HEK293 (cell line): Measurements from ENCODE around the gene RHOBTB3.

Experiments used
- KLF9 ChIP-seq: fragments of 450-650 bp; formaldehyde crosslinking; IDR thresholded peaks from 2 replicates; pipeline ENCODE4 v1.5.1; 2016; ENCODE audit warnings: missing biosample characterization, missing genetic modification characterization, low read depth
- SALL2 ChIP-seq: fragments of 450-650 bp; formaldehyde crosslinking; IDR thresholded peaks from 2 replicates; pipeline ENCODE4 v1.5.0; 2017; ENCODE audit warnings: missing biosample characterization, mild to moderate bottlenecking, missing genetic modification characterization, borderline replicate concordance
- SP3 ChIP-seq: fragments of 450-650 bp; formaldehyde crosslinking; IDR thresholded peaks from 2 replicates; pipeline ENCODE4 v1.5.1; 2016; ENCODE audit warnings: missing biosample characterization, missing genetic modification characterization
- ZNF174 ChIP-seq: fragments of 450-650 bp; formaldehyde crosslinking; IDR thresholded peaks from 2 replicates; pipeline ENCODE4 v1.5.0; 2017; ENCODE audit warnings: missing biosample characterization, mild to moderate bottlenecking, missing genetic modification characterization
- ZNF175 ChIP-seq: fragments of 450-650 bp; formaldehyde crosslinking; IDR thresholded peaks from 2 replicates; pipeline ENCODE4 v1.5.1; 2016; ENCODE audit warnings: missing biosample characterization, missing genetic modification characterization
- ZNF37A ChIP-seq: fragments of 450-650 bp; IDR thresholded peaks from 2 replicates; pipeline ENCODE4 v1.5.1; 2018; ENCODE audit warnings: missing biosample characterization, missing genetic modification characterization
- ZNF423 ChIP-seq: fragments of 450-650 bp; formaldehyde crosslinking; IDR thresholded peaks from 2 replicates; pipeline ENCODE4 v1.5.1; 2016; ENCODE audit warnings: missing biosample characterization, missing genetic modification characterization
- ZNF629 ChIP-seq: fragments of 450-650 bp; formaldehyde crosslinking; IDR thresholded peaks from 2 replicates; pipeline ENCODE4 v1.5.1; 2017; ENCODE audit warnings: missing biosample characterization, missing genetic modification characterization
- ZSCAN30 ChIP-seq: fragments of 450-650 bp; IDR thresholded peaks from 2 replicates; pipeline ENCODE4 v1.5.1; 2018; ENCODE audit warnings: missing biosample characterization, mild to moderate bottlenecking, missing genetic modification characterization, moderate library complexity
- TF ChIP-seq, protein P1 (sequence below): fragments of 450-650 bp; formaldehyde crosslinking; IDR thresholded peaks from 2 replicates; pipeline ENCODE4 v1.5.1; 2016; ENCODE audit warnings: missing biosample characterization, missing genetic modification characterization
- TF ChIP-seq, protein P2 (sequence below): fragments of 450-650 bp; formaldehyde crosslinking; IDR thresholded peaks from 2 replicates; pipeline ENCODE4 v1.5.1; 2016; ENCODE audit warnings: missing biosample characterization, missing genetic modification characterization
- TF ChIP-seq, protein P3 (sequence below): fragments of 450-650 bp; formaldehyde crosslinking; conservative IDR thresholded peaks from 2 replicates; pipeline ENCODE4 v1.5.1; 2016; ENCODE audit warnings: low read depth, missing biosample characterization, missing genetic modification characterization
- TF ChIP-seq, protein P4 (sequence below): fragments of 450-650 bp; formaldehyde crosslinking; IDR thresholded peaks from 2 replicates; pipeline ENCODE4 v1.5.1; 2016; ENCODE audit warnings: missing biosample characterization, missing genetic modification characterization
- TF ChIP-seq, protein P5 (sequence below): fragments of 450-650 bp; formaldehyde crosslinking; IDR thresholded peaks from 2 replicates; pipeline ENCODE4 v1.5.1; 2016; ENCODE audit warnings: missing biosample characterization, missing genetic modification characterization, borderline replicate concordance

DNA sequence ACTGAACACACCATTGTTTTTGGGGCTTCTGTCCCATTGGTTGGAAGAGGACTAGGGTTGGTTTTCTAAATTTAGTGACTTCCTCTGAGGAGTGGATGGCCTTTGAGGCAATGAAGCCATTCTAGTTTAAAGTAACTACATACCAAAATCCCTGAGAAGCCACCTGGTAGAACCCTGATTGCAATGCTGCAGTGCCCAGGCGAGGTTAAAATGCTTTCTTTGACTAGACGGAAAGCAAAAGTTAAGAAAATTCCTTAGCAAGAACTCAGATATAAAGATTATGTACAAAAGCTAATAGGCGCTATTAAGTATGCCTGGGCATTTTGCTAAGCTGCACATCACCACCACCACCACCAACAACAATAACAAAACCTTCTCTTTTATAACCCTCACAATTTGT, 70.8 kb downstream of the RHOBTB3 start:
- TF ChIP-seq ZNF37A, result no peak
- TF ChIP-seq ZNF423 (tag by site-specific recombination), result no peak
- TF ChIP-seq ZNF175 (tag by site-specific recombination), result no peak
- TF ChIP-seq, protein P1, sequence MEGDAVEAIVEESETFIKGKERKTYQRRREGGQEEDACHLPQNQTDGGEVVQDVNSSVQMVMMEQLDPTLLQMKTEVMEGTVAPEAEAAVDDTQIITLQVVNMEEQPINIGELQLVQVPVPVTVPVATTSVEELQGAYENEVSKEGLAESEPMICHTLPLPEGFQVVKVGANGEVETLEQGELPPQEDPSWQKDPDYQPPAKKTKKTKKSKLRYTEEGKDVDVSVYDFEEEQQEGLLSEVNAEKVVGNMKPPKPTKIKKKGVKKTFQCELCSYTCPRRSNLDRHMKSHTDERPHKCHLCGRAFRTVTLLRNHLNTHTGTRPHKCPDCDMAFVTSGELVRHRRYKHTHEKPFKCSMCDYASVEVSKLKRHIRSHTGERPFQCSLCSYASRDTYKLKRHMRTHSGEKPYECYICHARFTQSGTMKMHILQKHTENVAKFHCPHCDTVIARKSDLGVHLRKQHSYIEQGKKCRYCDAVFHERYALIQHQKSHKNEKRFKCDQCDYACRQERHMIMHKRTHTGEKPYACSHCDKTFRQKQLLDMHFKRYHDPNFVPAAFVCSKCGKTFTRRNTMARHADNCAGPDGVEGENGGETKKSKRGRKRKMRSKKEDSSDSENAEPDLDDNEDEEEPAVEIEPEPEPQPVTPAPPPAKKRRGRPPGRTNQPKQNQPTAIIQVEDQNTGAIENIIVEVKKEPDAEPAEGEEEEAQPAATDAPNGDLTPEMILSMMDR (tag by site-specific recombination), result no peak
- no peak for TF ChIP-seq ZSCAN30
- TF ChIP-seq SP3 (tag by site-specific recombination), result no peak
- TF ChIP-seq, protein P2, sequence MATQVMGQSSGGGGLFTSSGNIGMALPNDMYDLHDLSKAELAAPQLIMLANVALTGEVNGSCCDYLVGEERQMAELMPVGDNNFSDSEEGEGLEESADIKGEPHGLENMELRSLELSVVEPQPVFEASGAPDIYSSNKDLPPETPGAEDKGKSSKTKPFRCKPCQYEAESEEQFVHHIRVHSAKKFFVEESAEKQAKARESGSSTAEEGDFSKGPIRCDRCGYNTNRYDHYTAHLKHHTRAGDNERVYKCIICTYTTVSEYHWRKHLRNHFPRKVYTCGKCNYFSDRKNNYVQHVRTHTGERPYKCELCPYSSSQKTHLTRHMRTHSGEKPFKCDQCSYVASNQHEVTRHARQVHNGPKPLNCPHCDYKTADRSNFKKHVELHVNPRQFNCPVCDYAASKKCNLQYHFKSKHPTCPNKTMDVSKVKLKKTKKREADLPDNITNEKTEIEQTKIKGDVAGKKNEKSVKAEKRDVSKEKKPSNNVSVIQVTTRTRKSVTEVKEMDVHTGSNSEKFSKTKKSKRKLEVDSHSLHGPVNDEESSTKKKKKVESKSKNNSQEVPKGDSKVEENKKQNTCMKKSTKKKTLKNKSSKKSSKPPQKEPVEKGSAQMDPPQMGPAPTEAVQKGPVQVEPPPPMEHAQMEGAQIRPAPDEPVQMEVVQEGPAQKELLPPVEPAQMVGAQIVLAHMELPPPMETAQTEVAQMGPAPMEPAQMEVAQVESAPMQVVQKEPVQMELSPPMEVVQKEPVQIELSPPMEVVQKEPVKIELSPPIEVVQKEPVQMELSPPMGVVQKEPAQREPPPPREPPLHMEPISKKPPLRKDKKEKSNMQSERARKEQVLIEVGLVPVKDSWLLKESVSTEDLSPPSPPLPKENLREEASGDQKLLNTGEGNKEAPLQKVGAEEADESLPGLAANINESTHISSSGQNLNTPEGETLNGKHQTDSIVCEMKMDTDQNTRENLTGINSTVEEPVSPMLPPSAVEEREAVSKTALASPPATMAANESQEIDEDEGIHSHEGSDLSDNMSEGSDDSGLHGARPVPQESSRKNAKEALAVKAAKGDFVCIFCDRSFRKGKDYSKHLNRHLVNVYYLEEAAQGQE (tag by site-specific recombination), result no peak
- no peak for TF ChIP-seq ZNF174 (tag by site-specific recombination)
- TF ChIP-seq SALL2 (tag by site-specific recombination), result no peak
- TF ChIP-seq, protein P3, sequence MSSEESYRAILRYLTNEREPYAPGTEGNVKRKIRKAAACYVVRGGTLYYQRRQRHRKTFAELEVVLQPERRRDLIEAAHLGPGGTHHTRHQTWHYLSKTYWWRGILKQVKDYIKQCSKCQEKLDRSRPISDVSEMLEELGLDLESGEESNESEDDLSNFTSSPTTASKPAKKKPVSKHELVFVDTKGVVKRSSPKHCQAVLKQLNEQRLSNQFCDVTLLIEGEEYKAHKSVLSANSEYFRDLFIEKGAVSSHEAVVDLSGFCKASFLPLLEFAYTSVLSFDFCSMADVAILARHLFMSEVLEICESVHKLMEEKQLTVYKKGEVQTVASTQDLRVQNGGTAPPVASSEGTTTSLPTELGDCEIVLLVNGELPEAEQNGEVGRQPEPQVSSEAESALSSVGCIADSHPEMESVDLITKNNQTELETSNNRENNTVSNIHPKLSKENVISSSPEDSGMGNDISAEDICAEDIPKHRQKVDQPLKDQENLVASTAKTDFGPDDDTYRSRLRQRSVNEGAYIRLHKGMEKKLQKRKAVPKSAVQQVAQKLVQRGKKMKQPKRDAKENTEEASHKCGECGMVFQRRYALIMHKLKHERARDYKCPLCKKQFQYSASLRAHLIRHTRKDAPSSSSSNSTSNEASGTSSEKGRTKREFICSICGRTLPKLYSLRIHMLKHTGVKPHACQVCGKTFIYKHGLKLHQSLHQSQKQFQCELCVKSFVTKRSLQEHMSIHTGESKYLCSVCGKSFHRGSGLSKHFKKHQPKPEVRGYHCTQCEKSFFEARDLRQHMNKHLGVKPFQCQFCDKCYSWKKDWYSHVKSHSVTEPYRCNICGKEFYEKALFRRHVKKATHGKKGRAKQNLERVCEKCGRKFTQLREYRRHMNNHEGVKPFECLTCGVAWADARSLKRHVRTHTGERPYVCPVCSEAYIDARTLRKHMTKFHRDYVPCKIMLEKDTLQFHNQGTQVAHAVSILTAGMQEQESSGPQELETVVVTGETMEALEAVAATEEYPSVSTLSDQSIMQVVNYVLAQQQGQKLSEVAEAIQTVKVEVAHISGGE (tag by site-specific recombination), result no peak
- TF ChIP-seq, protein P4, sequence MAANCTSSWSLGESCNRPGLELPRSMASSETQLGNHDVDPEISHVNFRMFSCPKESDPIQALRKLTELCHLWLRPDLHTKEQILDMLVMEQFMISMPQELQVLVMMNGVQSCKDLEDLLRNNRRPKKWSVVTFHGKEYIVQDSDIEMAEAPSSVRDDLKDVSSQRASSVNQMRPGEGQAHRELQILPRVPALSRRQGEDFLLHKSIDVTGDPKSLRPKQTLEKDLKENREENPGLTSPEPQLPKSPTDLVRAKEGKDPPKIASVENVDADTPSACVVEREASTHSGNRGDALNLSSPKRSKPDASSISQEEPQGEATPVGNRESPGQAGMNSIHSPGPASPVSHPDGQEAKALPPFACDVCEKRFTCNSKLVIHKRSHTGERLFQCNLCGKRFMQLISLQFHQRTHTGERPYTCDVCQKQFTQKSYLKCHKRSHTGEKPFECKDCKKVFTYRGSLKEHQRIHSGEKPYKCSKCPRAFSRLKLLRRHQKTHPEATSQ, result no peak
- no peak for TF ChIP-seq ZNF629 (tag by site-specific recombination)
- TF ChIP-seq, protein P5, sequence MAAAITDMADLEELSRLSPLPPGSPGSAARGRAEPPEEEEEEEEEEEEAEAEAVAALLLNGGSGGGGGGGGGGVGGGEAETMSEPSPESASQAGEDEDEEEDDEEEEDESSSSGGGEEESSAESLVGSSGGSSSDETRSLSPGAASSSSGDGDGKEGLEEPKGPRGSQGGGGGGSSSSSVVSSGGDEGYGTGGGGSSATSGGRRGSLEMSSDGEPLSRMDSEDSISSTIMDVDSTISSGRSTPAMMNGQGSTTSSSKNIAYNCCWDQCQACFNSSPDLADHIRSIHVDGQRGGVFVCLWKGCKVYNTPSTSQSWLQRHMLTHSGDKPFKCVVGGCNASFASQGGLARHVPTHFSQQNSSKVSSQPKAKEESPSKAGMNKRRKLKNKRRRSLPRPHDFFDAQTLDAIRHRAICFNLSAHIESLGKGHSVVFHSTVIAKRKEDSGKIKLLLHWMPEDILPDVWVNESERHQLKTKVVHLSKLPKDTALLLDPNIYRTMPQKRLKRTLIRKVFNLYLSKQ, result no peak
- TF ChIP-seq KLF9 (tag by site-specific recombination), result no peak
